ENCODE measurements around the gene CAMK1D. TPM values are rescaled to one million over a fixed set of nuclear protein-coding genes. Genes with fewer than 3 reads are reported as not detected.

CAMK1D gene
- total and polyA plus RNA-seq, 10 of the 15 experiments (the other 5 are each of a cell fraction or from before 2014, with no cell fraction given), result 2.1 to 35.5 (median 14.7) TPM

- ATAC-seq, result no peak
- no peaks in the 10 kb centered on the region for H3K27me3 ChIP-seq (replicated peaks in 1 of 2; ENCODE audit: control insufficient read depth in 2 of 2, insufficient read depth in 2 of 2, low read length in 1 of 2)
- ChIA-PET SMC1A (ENCODE audit: uncharacterized antibody, unreplicated experiment) (interaction anchor here (0.6 to 6.3 kb wide), 12 partner anchors 8 to 621 kb away, joined by 3 to 59 read pairs (median 4); no protein-coding TSS in a partner anchor), RAD21 (ENCODE audit: unreplicated experiment) (interaction anchor here (1.1 to 3.8 kb wide), 9 partner anchors 9 to 511 kb away, joined by 3 to 42 read pairs (median 9); no protein-coding TSS in a partner anchor), CTCF (interaction anchor here (0.5 to 9.9 kb wide), 20 partner anchors 7 to 514 kb away, joined by 3 to 130 read pairs (median 5); partner anchors contain the start of genes CDC123 and NUDT5), POLR2A (no interaction called here)
- no TSS peak for BruUV-seq (replicated peaks)
- no peak overlapping the region for H2AFZ ChIP-seq (ENCODE audit: control insufficient read depth, low read depth, low read length)
- H3K9ac ChIP-seq (ENCODE audit: control insufficient read depth, insufficient read depth, low read length), result no peak overlapping the region
- H3K36me3 ChIP-seq (ENCODE audit: control insufficient read depth in 2 of 2, insufficient read depth in 2 of 2, low read length in 1 of 2), result no peaks in the 10 kb centered on the region
- H4K20me1 ChIP-seq (ENCODE audit: control insufficient read depth, insufficient read depth), result no peaks in the 10 kb centered on the region
- no peak for TF ChIP-seq NR2F1 (conservative IDR thresholded peaks at IDR 0.05)
- no peak for TF ChIP-seq SMARCA5 (IDR thresholded peaks at IDR 0.05)
- no peak for TF ChIP-seq NFYA (IDR thresholded peaks at IDR 0.05; ENCODE audit: borderline replicate concordance, low read depth, low read length)
- no peak for TF ChIP-seq PAX5 (IDR thresholded peaks at IDR 0.05; ENCODE audit: borderline replicate concordance, low read depth, low read length)
- TF ChIP-seq, protein P1, sequence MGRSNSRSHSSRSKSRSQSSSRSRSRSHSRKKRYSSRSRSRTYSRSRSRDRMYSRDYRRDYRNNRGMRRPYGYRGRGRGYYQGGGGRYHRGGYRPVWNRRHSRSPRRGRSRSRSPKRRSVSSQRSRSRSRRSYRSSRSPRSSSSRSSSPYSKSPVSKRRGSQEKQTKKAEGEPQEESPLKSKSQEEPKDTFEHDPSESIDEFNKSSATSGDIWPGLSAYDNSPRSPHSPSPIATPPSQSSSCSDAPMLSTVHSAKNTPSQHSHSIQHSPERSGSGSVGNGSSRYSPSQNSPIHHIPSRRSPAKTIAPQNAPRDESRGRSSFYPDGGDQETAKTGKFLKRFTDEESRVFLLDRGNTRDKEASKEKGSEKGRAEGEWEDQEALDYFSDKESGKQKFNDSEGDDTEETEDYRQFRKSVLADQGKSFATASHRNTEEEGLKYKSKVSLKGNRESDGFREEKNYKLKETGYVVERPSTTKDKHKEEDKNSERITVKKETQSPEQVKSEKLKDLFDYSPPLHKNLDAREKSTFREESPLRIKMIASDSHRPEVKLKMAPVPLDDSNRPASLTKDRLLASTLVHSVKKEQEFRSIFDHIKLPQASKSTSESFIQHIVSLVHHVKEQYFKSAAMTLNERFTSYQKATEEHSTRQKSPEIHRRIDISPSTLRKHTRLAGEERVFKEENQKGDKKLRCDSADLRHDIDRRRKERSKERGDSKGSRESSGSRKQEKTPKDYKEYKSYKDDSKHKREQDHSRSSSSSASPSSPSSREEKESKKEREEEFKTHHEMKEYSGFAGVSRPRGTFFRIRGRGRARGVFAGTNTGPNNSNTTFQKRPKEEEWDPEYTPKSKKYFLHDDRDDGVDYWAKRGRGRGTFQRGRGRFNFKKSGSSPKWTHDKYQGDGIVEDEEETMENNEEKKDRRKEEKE (IDR thresholded peaks at IDR 0.05), result no peak
- no peak for TF ChIP-seq SMC3 (IDR thresholded peaks at IDR 0.05; ENCODE audit: borderline replicate concordance, low read length)
- no peak for TF ChIP-seq ATF7 (IDR thresholded peaks at IDR 0.05; ENCODE audit: low read depth)
- no peak for TF ChIP-seq MXI1 (IDR thresholded peaks at IDR 0.05; ENCODE audit: low read depth, low read length)
- TF ChIP-seq EGR1 (IDR thresholded peaks at IDR 0.05; ENCODE audit: borderline replicate concordance in 1 of 2, low read depth in 2 of 2, low read length in 2 of 2), result no peak
- TF ChIP-seq PRDM15 (CRISPR knock-in tag; IDR thresholded peaks at IDR 0.05), result no peak
- no peak for TF ChIP-seq STAT1 (conservative IDR thresholded peaks at IDR 0.05)
- no peak for TF ChIP-seq PKNOX1 (IDR thresholded peaks at IDR 0.05)
- no peak for TF ChIP-seq RBBP5 (conservative IDR thresholded peaks at IDR 0.05)
- no peak for TF ChIP-seq POLR2AphosphoS5 (IDR thresholded peaks at IDR 0.05; ENCODE audit: low read length)
- FAIRE-seq, result no peak
- DNase-seq (ENCODE audit: low read depth, low spot score), result no peak
- no peaks in the 10 kb centered on the region for H3K79me2 ChIP-seq (ENCODE audit: control insufficient read depth, insufficient read depth, low read length)
- H3K9me3 ChIP-seq (replicated peaks; ENCODE audit: control insufficient read depth, insufficient read depth, low read length), result no peaks in the 10 kb centered on the region
- WGBS (ENCODE audit: insufficient coverage, insufficient replicate concordance, low lambda C conversion rate, missing lambda C conversion rate), result 49% methylated on average over 4 of the region's 4 CpGs
- in situ Hi-C loops (cut with MboI) (no loop called here), intact Hi-C loops (cut with micrococcal nuclease; ENCODE audit: unreplicated experiment) (no loop called here)
- no peak overlapping the region for H3K4me2 ChIP-seq (ENCODE audit: control insufficient read depth, insufficient read depth)
- no peak overlapping the region for H3K27ac ChIP-seq (ENCODE audit: control insufficient read depth, insufficient read depth)
- peaks cover 2% of the 10 kb centered on the region; the same call in 1 of the 2 replicates for H3K4me1 ChIP-seq (ENCODE audit: control insufficient read depth, insufficient read depth, low read length)
- no peak overlapping the region for H3K4me3 ChIP-seq
These were observed 360.2 kb downstream of the CAMK1D start for GRCh38 chr10:12709521-12709963.

All from GM12878 (cell line).